ENCODE data around the gene KLF5.

DNA sequence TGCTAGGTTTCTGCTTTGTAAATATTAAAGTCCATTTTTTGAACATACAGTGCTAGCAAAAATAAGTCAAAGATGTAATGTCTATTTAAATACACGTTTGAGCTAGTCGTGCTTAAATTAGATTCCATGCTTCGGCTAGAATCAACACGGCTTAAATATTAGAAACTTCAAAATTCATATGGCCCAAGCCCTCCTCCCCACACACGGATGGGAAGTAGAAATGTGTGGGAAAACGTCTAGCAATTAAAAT, 816 bp upstream of the KLF5 start:
- TF ChIP-seq, protein P1, sequence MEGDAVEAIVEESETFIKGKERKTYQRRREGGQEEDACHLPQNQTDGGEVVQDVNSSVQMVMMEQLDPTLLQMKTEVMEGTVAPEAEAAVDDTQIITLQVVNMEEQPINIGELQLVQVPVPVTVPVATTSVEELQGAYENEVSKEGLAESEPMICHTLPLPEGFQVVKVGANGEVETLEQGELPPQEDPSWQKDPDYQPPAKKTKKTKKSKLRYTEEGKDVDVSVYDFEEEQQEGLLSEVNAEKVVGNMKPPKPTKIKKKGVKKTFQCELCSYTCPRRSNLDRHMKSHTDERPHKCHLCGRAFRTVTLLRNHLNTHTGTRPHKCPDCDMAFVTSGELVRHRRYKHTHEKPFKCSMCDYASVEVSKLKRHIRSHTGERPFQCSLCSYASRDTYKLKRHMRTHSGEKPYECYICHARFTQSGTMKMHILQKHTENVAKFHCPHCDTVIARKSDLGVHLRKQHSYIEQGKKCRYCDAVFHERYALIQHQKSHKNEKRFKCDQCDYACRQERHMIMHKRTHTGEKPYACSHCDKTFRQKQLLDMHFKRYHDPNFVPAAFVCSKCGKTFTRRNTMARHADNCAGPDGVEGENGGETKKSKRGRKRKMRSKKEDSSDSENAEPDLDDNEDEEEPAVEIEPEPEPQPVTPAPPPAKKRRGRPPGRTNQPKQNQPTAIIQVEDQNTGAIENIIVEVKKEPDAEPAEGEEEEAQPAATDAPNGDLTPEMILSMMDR (IDR thresholded peaks at IDR 0.05): no peak
- no peak for TF ChIP-seq EZH2 (IDR thresholded peaks at IDR 0.05)
